Right lobe of liver (tissue), 6 donors: ENCODE results near the gene TBL1Y. TPM values are rescaled to one million over a fixed set of nuclear protein-coding genes. Genes with fewer than 3 reads are reported as not detected.
"Not testable (repeated sequence)": the region's sequence is repeated elsewhere in the genome, so short reads cannot be mapped to it uniquely, and the experiment has no call there.

ENCODE experiments used
- ATAC-seq, 4 donors: fragments of 200-7000 bp; cut with Tn5 transposase; one replicate each; pipeline ENCODE4 v1.9.1; 2020; ENCODE audit warnings: mild to moderate bottlenecking in 4 of 4, moderate library complexity in 4 of 4
- DNase-seq, 3 donors: peaks; one replicate each; pipeline ENCODE4 v3.0.0-alpha.2; 2020
- H3K27ac ChIP-seq, 3 donors: fragments of 200-600 bp; one replicate each; pipeline ENCODE4 v1.8.0; 2022
- H3K27me3 ChIP-seq, 2 donors: fragments of 200-600 bp; one replicate each; pipeline ENCODE4 v1.8.0; 2022
- H3K36me3 ChIP-seq, 4 donors: fragments of 200-600 bp; sonication (generic) in 1 of 4; one replicate each; pipeline versions ENCODE4 v1.5.1 to v1.8.0; 2017 to 2022; ENCODE audit warnings: control low read depth in 1 of 4
- H3K4me1 ChIP-seq, 4 donors: fragments of 200-600 bp; sonication (generic) in 1 of 4; one replicate each; pipeline versions ENCODE4 v1.5.1 to v1.8.0; 2017 to 2022; ENCODE audit warnings: control low read depth in 1 of 4
- H3K4me3 ChIP-seq, 3 donors: fragments of 200-600 bp; one replicate each; pipeline ENCODE4 v1.8.0; 2022
- H3K9me3 ChIP-seq, 4 donors: fragments of 200-600 bp; sonication (generic) in 1 of 4; one replicate each; pipeline versions ENCODE4 v1.5.1 to v1.8.0; 2017 to 2022; ENCODE audit warnings: control low read depth in 1 of 4
- POLR2A ChIP-seq: fragments of 450-650 bp; IDR thresholded peaks from one replicate; pipeline ENCODE4 v1.6.1; 2017; ENCODE audit warnings: antibody characterized with exemption, mild to moderate bottlenecking
- WGBS: methylation state at CpG from one replicate; pipeline ENCODE4 v1.1.6; 2018; ENCODE audit warnings: low coverage, low lambda C conversion rate; ENCODE audit not compliant: insufficient coverage; ENCODE audit errors: missing lambda C conversion rate; 5-methylcytosine and 5-hydroxymethylcytosine counted together
- intact Hi-C, 2 donors: fragments of 100-400 bp; cut with DNase I; formaldehyde crosslinking; loops; one replicate each; pipeline versions ENCODE4 v1.11.2 to v1.14.1; 2022
- long read RNA-seq: library from polyadenylated mRNA; unstranded; transcript quantifications from one replicate; pipeline ENCODE4 v2.0.0, GENCODE V29; 2019
- total RNA-seq, 6 experiments: library from RNA; depleted of rRNA in 2 of 6; stranded (reverse); fragments of >200 nt in 2 of 6; fragmentation: NEBNext Ultra II Directional in 3 of 6; extraction: Animal tissue kit (Norgen Biotek cat#: 25700) in 3 of 6; gene quantifications; one replicate each; pipeline versions ENCODE4 v1.1.0 to v1.2.4, GENCODE V29; 2016 to 2023
- TF ChIP-seq, protein P1 (sequence below), 4 donors: fragments of 200-600 bp in 3 of 4; fragments of 450-650 bp in 1 of 4; IDR thresholded peaks; one replicate each; pipeline versions ENCODE4 v1.5.1 to v1.8.0; 2016 to 2022; ENCODE audit warnings: antibody characterized with exemption in 4 of 4, mild to moderate bottlenecking in 2 of 4
- donor health status: DM: no; HTN: yes; CAD: no.
- donor health status: DM: no; HTN: no; CAD: no.
- donor health status: DM: no; HTN: no; CAD: no.
- donor health status: DM: no; HTN: yes; CAD: no.
- donor health status: DM: no; HTN: yes; CAD: no.

TBL1Y gene
- 1 to 10 TPM in 1 of 6 experiments, not detected in 5; 2.7 TPM for total RNA-seq
- long read RNA-seq = 0 reads

DNA sequence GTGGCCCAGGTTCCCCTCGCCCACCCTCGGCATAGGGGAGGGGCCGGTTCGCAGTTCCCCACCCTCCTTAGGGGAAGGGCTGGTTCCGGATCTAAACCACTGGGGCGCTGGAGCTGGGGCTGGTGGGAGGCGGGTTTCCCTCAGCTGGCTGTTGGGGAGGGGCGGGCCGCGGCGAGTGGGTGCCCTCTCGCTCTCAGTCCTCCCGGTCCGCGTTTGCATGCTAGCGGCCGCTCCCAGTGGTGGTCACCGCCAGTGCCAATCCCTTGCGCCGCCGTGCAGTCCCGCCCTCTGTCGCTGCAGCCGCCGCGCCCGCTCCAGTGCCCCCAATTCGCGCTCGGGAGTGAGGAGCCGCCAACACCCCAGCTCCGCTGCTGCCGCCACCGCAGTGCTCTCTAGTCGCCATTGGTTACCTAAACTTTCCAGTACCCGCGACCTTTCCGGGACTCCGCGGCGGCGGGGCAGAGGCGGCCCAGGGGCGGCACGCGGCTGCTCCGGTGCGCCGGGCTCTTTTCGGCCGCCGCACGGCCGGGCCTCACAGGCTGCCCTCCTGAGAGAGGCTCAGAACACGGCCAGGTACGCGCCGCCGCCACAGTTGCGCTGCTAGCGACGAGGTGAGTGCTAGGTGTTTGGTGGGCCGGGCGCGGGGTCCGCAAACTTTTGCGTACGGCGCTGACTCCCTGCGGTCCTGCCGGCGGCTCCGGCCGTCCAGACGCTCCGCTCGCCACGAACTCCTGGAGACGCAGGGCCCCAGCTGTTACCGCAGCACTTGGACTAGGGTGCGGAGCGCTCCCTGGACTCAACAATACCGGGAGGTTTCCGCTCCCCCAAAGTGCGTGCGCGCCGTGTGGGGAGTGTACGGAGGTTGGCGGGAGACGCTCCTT lies at the start of gene TBL1Y:
Gene TBL1Y (plus strand): TSS at position 326 of the 881 bp plus-strand sequence. CDS start 114,388 bp downstream, outside the sequence.
- peak in 1 of 4 donors; percentile 90 for ATAC-seq
- Histone ChIP-seq H3K4me1 (no peaks in the 10 kb centered on the region), H3K27me3 (no peaks in the 10 kb centered on the region), H3K4me3 (no peak within 1 kb of the TSS), H3K9me3 (no peaks in the 10 kb centered on the region), H3K27ac (no peak within 1 kb of the TSS), H3K36me3 (no peaks in the 10 kb centered on the region)
- peak in 1 of 3 donors; percentile 85 for DNase-seq
- no CpG with 5 or more reads among the region's 91 CpGs for WGBS
- TF ChIP-seq, protein P1, sequence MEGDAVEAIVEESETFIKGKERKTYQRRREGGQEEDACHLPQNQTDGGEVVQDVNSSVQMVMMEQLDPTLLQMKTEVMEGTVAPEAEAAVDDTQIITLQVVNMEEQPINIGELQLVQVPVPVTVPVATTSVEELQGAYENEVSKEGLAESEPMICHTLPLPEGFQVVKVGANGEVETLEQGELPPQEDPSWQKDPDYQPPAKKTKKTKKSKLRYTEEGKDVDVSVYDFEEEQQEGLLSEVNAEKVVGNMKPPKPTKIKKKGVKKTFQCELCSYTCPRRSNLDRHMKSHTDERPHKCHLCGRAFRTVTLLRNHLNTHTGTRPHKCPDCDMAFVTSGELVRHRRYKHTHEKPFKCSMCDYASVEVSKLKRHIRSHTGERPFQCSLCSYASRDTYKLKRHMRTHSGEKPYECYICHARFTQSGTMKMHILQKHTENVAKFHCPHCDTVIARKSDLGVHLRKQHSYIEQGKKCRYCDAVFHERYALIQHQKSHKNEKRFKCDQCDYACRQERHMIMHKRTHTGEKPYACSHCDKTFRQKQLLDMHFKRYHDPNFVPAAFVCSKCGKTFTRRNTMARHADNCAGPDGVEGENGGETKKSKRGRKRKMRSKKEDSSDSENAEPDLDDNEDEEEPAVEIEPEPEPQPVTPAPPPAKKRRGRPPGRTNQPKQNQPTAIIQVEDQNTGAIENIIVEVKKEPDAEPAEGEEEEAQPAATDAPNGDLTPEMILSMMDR (IDR thresholded peaks at IDR 0.05) = no peak
- TF ChIP-seq POLR2A = no peak
- intact Hi-C loops = no loop called here

DNA sequence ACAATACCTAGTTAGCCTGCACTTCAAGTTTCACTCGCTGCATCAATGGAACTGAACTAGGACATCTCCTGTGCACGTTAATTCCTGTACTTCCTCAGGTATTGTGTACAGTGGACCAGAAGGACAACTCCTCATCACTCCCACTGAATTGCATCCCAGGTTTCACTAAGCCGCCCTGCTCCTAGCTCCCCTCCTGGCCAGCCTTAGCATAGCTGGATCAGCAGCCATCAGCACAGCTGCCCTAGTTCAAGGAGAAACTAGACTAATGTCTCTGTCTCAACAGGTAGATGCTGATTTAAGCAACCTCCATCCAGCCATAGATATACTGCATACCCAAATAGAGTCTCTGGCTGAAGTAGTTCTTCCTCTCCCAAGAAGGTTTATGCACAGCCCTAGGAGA lies 16.0 kb upstream of the TBL1Y start:
- no peaks in the 10 kb centered on the region for H3K36me3 ChIP-seq
- ATAC-seq (no peak), DNase-seq (no peak)
- TF ChIP-seq, protein P1 (IDR thresholded peaks at IDR 0.05) = no peak
- no peak for TF ChIP-seq POLR2A
- WGBS = no CpG with 5 or more reads among the region's 3 CpGs
- H3K4me3 ChIP-seq = no peak overlapping the region
- no peaks in the 10 kb centered on the region for H3K27me3 ChIP-seq
- H3K27ac ChIP-seq = no peak overlapping the region
- no peaks in the 10 kb centered on the region for H3K4me1 ChIP-seq
- H3K9me3 ChIP-seq = no peaks in the 10 kb centered on the region
- intact Hi-C loops = no loop called here

DNA sequence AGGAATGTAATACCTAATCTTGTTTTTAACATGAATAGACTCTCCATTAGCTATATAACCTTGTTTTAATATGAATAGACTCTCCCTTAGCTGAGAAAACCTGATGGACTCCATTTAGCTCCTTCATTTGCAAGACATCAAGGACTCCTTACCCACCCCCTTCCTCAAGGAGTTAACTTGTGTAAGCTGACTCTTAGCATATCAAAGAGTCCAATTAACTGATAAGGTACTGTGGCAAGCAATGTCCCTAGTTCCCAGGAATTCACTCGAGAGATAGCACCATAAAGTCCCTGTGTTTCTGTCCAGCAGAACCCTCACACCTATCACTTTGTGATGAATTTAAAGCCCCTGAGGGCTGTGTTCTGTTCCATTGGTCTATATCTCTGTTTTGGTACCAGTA lies 15.3 kb upstream of the TBL1Y start:
- Histone ChIP-seq H3K4me3 (no peak overlapping the region), H3K4me1 (no peaks in the 10 kb centered on the region), H3K9me3 (no peaks in the 10 kb centered on the region), H3K27ac (no peak overlapping the region), H3K27me3 (no peaks in the 10 kb centered on the region), H3K36me3 (no peaks in the 10 kb centered on the region)
- DNase-seq (no peak), ATAC-seq (no peak)
- TF ChIP-seq POLR2A = no peak
- TF ChIP-seq, protein P1 (IDR thresholded peaks at IDR 0.05) = no peak
- whole genome bisulfite sequencing = no CpG with 5 or more reads among the region's 1 CpG
- intact Hi-C loops = no loop called here

GRCh38 chrY:6902116-6902515 lies 8.4 kb upstream of the TBL1Y start:
- DNase-seq, intact Hi-C loops, H3K27ac ChIP-seq, H3K27me3 ChIP-seq, H3K4me3 ChIP-seq, H3K36me3 ChIP-seq, H3K4me1 ChIP-seq, H3K9me3 ChIP-seq, ATAC-seq: not testable (repeated sequence)

DNA sequence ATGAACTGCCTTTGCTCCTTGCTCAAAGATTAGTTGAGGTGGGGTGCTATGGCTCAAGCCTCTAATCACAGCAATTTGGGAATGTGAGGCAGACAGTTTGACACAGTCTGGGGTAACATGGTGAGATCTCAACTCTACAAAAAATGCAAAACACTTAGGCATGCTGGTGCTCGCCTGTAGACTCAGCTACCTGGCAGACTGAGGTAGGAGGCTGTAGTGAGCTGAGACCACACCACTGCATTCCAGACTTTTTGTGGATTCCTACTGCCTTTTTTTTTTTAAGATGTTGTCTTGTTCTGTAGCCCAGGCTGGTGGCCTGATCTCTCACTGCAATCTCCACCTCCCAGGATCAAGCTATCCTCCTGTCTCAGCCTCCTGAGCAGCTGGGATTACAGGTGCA lies 2.9 kb upstream of the TBL1Y start:
- no peak for ATAC-seq
- H3K36me3 ChIP-seq = no peaks in the 10 kb centered on the region
- TF ChIP-seq, protein P1 (IDR thresholded peaks at IDR 0.05) = no peak
- no peak for TF ChIP-seq POLR2A
- no peak overlapping the region for H3K4me3 ChIP-seq
- no CpG with 5 or more reads among the region's 1 CpG for WGBS
- no peak for DNase-seq
- no peaks in the 10 kb centered on the region for H3K4me1 ChIP-seq
- H3K27ac ChIP-seq = no peak overlapping the region
- intact Hi-C loops = no loop called here
- no peaks in the 10 kb centered on the region for H3K9me3 ChIP-seq
- no peaks in the 10 kb centered on the region for H3K27me3 ChIP-seq

GRCh38 chrY:6908021-6908420 lies 2.5 kb upstream of the TBL1Y start:
- H3K4me1 ChIP-seq, H3K36me3 ChIP-seq, H3K9me3 ChIP-seq, H3K4me3 ChIP-seq, ATAC-seq, H3K27me3 ChIP-seq, H3K27ac ChIP-seq, intact Hi-C loops, DNase-seq: not testable (repeated sequence)
- WGBS = no CpG with 5 or more reads among the region's 6 CpGs
